ES-I3 (cell line): ENCODE results near the gene TLL1.

ENCODE experiments used
- H3K36me3 ChIP-seq: 2 replicates; pipeline ENCODE4 v1.6.1; 2013; ENCODE audit warnings: mild to moderate bottlenecking, low read length, control low read depth, moderate library complexity; ENCODE audit not compliant: insufficient read depth
- H3K4me1 ChIP-seq: 2 replicates; pipeline ENCODE4 v1.6.1; 2013; ENCODE audit warnings: mild to moderate bottlenecking, control low read depth, low read length; ENCODE audit not compliant: insufficient read depth
- H3K9ac ChIP-seq: 2 replicates; pipeline ENCODE4 v1.6.1; 2013; ENCODE audit warnings: low read depth, mild to moderate bottlenecking, low read length, moderate library complexity
- H3K9me3 ChIP-seq: 2 replicates; pipeline ENCODE4 v1.6.1; 2013; ENCODE audit warnings: mild to moderate bottlenecking, low read length, moderate library complexity; ENCODE audit not compliant: control insufficient read depth, insufficient read depth

Gene TLL1

DNA sequence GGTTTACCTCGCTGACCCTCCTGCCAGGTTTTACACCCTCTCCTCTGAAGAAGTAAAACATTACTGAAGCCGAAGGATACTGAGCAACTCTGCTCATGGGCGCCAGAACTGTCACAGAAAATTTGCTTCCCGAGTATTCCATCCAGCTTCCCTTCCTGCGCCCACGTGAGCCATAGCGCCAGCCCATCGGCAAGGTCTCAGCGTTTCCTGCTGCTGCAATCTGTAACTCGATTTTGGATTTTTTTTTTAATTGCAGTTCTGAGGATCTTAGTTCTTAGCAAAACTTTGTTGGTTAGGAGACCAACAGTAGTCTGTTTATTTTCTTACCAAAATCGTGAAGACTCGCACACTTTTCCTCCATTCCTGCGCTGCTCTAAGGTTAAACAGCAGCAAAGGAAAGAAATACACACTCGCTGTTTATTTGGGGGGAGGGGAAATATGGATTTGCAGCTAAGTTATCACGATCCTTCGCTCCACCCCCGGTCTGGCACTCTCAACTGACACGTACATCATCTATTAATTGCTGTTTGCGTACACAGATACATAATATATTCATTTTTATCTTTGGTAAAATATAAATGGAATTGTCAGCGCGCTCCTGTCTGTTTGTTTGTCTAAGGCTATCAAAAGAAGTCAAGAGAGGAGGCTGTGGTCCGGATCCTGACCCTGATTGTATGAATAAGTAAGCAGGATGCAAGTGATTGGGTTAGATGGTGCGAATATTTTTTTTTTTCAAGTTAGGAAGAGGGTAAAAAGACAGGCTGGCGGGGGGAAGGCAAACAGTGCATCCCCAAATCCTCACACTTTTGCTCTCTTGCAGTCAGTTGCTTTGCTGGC is at the start of gene TLL1:
Gene TLL1 (plus strand): TSS at position 777 of the 837 bp plus-strand sequence. CDS start 668 bp downstream, outside the sequence.
- Histone ChIP-seq H3K9ac (peak within 1 kb of the TSS; percentile 37; the same call in 1 of the 2 replicates), H3K9me3 (no peaks in the 10 kb centered on the region), H3K4me1 (no peaks in the 10 kb centered on the region)

DNA sequence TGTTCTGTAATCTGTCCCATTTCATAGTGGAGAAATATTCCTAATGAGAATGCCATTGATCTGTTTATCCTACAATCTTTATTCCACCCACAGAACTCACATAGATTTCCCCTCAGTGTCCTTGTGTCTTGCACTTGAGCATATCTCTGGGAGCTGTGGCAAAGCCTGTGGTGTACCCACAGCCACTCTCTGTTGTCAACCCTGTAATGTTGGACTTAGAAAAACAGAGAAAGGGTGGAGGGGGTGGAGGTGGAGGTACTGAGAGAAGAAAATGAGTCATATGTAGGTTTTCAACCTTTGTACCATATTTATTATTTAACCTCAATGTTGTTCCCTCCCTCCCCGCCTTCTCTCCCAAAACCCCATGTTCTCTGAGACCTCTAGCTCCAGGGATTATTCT is 46.9 kb upstream of the TLL1 start:
- Histone ChIP-seq H3K4me1 (no peaks in the 10 kb centered on the region), H3K9me3 (no peaks in the 10 kb centered on the region), H3K9ac (no peak overlapping the region), H3K36me3 (no peaks in the 10 kb centered on the region)

More for the DNA sequence above, at the start of gene TLL1:
- H3K36me3 ChIP-seq, result no peaks in the 10 kb centered on the region

DNA sequence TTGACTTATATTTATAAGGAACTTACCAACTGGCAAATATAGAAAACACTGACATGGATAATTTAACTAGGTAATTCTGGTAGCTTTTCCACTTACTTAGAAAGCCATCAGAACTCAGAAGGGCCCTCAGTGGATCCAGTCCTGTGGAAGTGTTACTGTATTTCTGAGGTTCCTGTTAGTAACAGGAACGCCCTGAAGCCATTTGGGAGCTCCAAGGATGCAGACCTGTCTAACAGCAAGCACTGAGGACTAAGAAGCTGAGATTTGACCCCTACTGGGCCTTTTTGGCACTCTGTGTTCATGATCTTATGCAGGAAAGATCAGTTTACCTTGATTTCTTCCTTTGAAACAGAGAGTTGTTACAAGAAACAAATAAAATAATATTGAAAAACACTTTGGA is 46.0 kb upstream of the TLL1 start:
- no peaks in the 10 kb centered on the region for H3K9me3 ChIP-seq
- H3K9ac ChIP-seq, result no peak overlapping the region
- H3K4me1 ChIP-seq, result no peaks in the 10 kb centered on the region
- no peaks in the 10 kb centered on the region for H3K36me3 ChIP-seq

DNA sequence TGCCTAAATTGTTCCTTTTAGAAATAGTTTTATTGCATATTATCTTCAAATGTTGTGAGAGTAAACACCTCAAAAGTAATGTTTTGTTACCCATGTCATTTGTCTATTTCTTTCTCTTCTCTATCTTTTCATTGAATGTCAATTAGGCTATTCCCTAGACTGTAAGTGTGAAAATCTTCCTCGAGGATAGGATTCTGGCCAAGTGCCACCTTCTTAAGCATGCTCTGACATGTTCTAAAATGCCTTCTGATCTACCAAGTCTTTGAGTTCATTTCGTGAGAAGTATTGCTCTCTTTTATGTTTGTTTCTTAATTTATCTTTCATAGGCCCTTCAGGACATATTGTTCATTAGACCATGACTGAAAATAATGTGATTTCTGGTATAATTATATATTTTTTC is 44.1 kb upstream of the TLL1 start:
- Histone ChIP-seq H3K36me3 (no peaks in the 10 kb centered on the region), H3K9ac (no peak overlapping the region), H3K9me3 (no peaks in the 10 kb centered on the region)

DNA sequence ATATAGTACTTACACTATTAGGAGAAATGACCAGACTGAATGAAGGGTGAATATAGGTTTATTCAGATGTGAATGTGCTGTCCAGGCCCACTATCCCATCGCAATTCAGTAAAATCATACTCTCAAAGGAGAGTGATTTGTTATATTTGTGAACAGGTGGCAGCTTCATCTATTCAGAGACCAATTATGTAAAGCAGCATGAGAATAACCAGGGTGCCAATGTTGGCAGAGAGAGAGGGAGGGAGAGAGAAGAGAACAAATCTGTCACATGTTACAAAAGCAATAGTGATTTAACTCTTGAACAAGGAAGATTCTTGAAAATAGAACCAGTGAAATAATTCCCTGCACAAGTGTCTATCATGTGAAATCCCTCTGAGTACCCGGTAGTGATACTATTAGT is 38.9 kb upstream of the TLL1 start:
- Histone ChIP-seq H3K9ac (no peak overlapping the region), H3K9me3 (no peaks in the 10 kb centered on the region), H3K36me3 (no peaks in the 10 kb centered on the region), H3K4me1 (no peaks in the 10 kb centered on the region)

More for the DNA sequence above, 44.1 kb upstream of the TLL1 start:
- H3K4me1 ChIP-seq, result no peaks in the 10 kb centered on the region

DNA sequence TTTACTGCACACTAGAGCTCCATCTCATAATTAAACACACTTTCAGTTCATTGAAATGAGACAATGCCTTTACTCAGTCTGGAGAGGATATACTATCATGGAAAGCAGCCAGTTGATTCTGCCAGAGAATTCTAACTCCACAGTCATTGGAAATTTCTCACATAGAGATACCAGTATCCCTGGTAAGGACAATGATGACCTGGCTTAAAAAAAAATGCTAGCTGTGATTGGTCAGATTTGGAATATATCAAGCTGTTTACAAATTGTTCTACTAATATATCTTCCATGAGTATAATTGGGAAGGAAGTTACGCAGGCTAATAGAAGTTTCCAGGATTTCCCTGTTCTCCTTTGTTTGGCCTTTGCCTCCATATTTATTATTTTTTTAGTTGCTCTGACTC is 34.5 kb upstream of the TLL1 start:
- H3K36me3 ChIP-seq, result no peaks in the 10 kb centered on the region
- H3K9ac ChIP-seq, result no peak overlapping the region
- no peaks in the 10 kb centered on the region for H3K9me3 ChIP-seq
- H3K4me1 ChIP-seq, result no peaks in the 10 kb centered on the region; the same call in 1 of the 2 replicates

DNA sequence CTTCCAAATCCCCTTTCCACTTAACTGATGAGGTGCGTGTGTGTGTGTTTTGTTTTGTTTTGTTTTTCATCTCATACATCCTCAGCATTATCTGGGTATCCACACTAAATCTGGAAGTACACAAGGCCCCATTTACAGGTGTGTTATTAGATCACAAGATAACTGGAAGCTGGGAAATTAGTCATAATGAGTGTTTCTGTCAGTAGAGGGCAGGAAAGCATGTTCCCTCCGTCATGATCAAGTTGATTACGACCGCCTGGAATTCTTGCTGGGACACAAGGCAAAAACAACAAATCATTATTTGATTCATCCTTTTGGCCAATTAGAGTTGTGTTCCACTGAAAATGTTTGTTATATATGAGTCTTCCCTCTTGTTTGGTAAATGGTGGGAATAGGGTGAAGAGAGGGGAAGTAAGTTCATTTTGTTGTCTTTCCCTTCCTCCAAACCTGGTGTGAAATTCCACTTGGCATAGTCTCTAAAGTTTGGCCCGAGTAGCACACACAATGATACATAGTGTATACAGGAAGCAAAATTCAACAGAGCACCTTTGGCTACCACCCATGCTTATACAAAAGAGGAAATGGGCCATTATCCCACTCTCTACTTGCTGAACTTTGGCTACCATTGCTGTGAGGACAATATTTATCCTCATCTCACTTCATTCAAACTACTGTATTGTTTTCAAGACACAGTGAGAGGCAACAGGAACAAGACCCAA is 33.3 kb upstream of the TLL1 start:
- no peaks in the 10 kb centered on the region for H3K36me3 ChIP-seq
- no peak overlapping the region for H3K9ac ChIP-seq
- no peaks in the 10 kb centered on the region for H3K9me3 ChIP-seq
- H3K4me1 ChIP-seq, result no peaks in the 10 kb centered on the region; the same call in 1 of the 2 replicates

DNA sequence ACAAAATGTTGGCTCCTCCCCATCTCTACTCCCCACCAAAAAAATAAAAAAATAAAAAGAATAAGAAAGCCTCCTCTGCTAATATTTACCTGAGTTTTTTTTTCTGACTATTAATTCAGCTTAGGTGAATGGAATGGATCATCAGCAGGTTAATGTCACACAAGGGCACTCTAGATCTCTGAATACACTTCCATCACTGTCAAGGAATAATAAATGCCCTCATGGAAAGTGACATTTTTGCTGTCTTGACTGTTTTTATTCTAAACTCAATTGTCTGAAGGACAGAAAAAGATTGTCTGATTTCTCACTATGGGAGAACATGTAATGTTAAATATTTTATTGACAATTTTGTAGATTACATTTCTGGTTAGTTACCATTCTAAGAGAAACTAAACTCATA is 30.4 kb upstream of the TLL1 start:
- Histone ChIP-seq H3K4me1 (no peaks in the 10 kb centered on the region; the same call in 1 of the 2 replicates), H3K9me3 (no peaks in the 10 kb centered on the region), H3K9ac (no peak overlapping the region), H3K36me3 (no peaks in the 10 kb centered on the region)

DNA sequence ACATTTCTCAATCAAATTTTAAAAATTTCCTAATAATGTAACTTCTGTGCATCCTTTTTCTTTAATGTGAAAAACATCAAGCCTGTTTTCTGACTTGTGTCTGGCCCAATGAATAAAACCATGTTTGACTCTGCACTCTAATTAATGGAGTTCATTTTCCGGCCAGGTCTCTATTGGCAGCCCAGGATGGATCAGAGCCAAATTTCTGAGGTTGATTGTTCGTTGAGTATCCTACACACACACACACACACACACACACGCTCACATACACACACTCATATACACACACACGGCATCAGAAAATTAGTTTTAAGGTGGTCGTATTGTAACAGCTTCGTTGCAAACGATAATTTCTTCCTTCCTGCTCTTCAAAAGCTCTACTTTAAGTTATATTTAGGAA is 28.9 kb upstream of the TLL1 start:
- H3K36me3 ChIP-seq, result no peaks in the 10 kb centered on the region
- no peaks in the 10 kb centered on the region; the same call in 1 of the 2 replicates for H3K4me1 ChIP-seq
- no peaks in the 10 kb centered on the region for H3K9me3 ChIP-seq
- no peak overlapping the region for H3K9ac ChIP-seq

DNA sequence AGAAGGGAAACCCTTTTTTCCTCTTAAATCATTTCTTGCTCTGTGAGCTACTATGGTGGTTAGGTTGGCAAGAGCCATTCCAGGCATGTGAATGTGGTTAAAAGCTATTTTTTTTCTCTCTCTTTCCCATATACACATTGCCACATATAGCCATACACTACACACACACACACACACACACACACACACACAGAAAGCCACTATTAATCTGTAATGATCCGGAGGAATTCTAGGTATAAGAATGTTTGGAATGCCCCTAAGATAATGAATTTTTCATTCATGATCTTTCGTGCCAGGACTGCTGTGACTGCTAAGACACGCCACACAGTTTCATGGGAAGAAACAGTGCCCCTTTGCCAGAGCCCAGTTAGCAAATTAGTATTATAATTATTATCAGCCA is 21.8 kb upstream of the TLL1 start:
- Histone ChIP-seq H3K9ac (no peak overlapping the region), H3K36me3 (no peaks in the 10 kb centered on the region), H3K4me1 (no peaks in the 10 kb centered on the region), H3K9me3 (no peaks in the 10 kb centered on the region)

DNA sequence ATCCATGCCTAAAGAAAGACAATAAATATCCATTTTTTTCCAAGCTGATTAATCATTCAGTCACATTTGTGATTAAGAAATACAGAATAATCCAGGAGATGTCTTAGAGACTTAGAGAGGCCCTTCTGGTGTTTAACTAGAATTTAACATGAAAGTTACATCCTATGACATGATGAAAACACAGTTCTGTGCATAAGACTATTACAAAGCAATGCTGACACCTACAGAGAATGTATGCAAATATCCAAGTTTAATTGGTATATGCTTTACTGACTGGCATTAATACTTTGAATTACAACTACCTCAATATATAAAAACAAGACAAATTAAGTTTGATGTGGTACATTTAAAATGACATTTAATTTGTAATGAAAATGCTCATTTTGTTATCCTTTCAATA is 17.8 kb upstream of the TLL1 start:
- Histone ChIP-seq H3K9me3 (no peaks in the 10 kb centered on the region), H3K4me1 (no peaks in the 10 kb centered on the region), H3K9ac (no peak overlapping the region), H3K36me3 (no peaks in the 10 kb centered on the region)

DNA sequence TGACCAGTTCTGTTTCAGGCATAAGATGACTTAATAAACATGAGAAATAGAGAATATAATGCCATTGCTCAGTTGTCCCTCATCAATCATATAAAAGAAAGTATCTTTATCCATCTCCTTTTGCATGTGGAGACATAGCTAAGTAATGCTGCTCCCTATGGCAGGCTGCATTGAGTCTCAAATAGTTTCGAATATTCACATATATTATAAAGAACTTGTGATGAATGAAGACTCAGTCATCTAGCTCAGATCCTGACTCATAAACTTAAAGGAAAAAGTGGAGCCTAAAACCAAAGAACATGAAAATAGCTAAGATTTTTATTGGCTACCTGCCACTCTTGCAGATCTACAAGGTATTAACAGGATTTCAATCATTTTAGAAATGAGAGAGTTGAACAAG is 11.7 kb upstream of the TLL1 start:
- Histone ChIP-seq H3K4me1 (no peaks in the 10 kb centered on the region), H3K9ac (no peak overlapping the region), H3K9me3 (no peaks in the 10 kb centered on the region), H3K36me3 (no peaks in the 10 kb centered on the region)

DNA sequence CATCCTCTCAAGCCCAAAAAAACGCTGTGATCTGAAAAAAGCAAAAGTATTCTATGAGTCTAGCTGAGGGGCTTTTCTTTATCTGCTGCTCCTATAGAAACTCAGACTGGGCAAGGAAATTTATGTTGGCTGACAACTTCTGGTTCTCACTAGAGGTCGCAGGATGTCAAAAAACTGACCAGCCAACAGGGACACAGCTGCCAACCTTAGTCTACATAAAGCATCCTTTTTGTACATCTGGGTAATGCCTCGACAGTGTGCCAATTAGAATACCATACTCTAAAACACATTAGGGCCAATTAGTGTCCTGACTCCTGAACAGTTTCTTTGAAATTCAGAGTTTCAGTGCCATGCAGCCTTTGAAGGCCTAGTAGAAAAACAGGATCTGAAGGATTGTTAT is 8.8 kb upstream of the TLL1 start:
- H3K36me3 ChIP-seq, result no peaks in the 10 kb centered on the region
- H3K9ac ChIP-seq, result no peak overlapping the region
- no peaks in the 10 kb centered on the region for H3K4me1 ChIP-seq
- no peaks in the 10 kb centered on the region for H3K9me3 ChIP-seq

DNA sequence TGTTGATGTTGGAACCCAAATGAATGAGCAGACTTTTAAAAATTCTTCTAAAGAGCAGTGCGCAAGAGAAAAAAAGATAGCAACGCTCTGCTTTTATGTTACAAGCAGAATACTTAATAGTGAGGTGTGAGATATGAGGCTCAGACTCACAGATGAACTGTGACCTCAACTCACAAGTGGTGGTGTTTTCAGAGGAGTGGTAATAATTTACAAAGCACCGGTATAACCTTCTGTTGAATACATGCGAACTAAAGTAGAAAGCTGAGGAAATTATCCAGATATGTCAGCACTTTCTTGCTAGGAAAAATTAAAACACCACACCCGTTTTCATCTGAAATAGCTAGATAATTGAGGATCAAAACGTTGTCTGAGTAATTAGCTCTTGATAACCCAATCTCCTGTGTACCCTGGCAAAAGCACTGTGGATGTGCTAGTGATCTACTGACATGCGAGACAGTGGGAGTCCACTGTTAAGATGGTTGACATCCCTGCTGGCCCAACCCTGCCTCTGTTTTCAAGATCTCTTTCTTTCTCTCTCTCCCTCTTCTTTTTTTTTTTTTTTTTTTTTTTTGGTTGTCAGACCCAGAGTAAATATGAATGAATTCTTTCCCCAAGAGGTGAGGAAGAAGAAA is 6.9 kb upstream of the TLL1 start:
- Histone ChIP-seq H3K9ac (no peak overlapping the region), H3K36me3 (no peaks in the 10 kb centered on the region), H3K4me1 (no peaks in the 10 kb centered on the region), H3K9me3 (no peaks in the 10 kb centered on the region)
